SW480 (cell line): ENCODE measurements around the gene ITPKB.
"Not testable (repeated sequence)": the region's sequence is repeated elsewhere in the genome, so short reads cannot be mapped to it uniquely, and the experiment has no call there.

Source experiments
- DNase-seq: peaks from one replicate; pipeline ENCODE4 v3.0.0-alpha.2; 2016; ENCODE audit warnings: low spot score

Gene ITPKB

DNA sequence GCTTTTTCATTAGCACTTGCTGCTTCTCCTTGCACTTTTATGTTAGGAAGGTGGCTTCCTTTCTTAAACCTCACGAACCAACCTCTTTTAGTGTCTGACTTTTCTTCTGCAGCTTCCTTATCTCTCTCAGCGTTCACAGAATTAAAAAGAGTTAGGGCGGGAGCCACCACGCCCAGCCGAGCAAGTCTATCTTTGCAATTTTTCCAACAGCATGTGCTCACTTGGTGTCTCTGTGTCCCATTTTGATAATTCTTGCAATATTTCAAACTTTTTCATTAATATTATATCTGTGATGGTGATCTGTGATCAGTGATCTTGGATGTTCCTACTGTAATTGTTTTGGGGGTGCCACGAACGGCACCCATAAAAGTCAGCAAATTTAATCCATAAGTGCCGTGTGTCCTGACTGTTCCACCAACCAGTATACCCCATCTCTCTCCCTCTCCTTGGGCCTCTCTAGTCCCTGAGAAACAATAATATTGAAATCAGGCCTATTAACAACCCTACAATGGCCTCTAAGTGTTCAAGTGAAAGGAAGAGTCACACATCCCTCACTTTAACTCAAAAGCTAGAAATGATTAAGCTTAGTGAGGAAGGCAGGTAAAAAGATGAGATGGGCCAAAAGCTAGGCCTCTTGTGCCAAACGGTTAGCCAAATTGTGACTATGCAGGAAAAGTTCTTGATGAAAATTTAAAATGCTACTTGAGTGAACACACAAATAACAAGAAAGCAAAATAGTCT lies 15.9 kb upstream of the ITPKB start:
- no peak for DNase-seq

GRCh38 chr1:226754097-226754496 lies 15.0 kb upstream of the ITPKB start:
- DNase-seq, result no peak

GRCh38 chr1:226751703-226752102 lies 12.6 kb upstream of the ITPKB start:
- DNase-seq, result no peak

- DNase-seq, result no peak
Measured at GRCh38 chr1:226751214-226751613, 12.1 kb upstream of the ITPKB start.

DNA sequence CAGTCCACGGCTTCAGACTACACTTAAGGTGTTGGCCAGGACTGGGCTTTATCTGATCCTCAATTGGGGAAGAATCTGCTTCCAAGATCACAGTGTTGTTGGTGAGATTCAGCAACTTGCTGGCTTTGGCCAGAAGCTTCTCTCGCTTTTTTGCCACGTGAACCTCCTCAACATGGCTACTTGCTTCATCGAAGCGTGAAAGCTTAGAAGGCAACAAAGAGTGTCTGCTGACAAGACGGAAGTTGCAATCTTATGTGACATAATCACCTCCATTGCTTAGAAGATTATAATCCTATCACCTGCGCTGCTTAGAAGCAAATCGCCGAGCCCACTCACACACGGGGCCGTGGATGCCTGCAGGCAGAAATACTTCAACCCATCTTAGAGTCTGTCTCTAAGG lies 10.4 kb upstream of the ITPKB start:
- DNase-seq, result no peak

GRCh38 chr1:226748306-226748705 lies 9.2 kb upstream of the ITPKB start:
- no peak for DNase-seq

- not testable (repeated sequence) for DNase-seq
Measured at GRCh38 chr1:226747519-226748263, 8.6 kb upstream of the ITPKB start.

DNA sequence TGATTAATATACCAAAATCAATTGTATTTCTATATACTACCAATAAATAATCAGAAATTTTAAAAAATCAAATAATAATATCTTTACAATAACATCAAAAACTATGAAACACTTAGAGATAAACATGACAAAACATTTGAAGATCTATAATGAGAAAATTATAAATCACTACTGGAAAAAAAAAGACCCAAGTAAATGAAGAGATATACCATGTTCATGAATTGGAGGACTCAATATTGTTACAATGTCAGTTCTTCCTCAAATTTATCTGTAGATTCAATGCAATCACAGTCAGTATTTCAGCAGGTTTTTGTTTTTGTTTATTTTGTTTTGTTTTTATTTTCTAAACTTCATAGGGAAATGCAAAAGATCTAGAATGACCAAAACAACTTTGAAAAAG lies 4.2 kb upstream of the ITPKB start:
- DNase-seq, result no peak

DNA sequence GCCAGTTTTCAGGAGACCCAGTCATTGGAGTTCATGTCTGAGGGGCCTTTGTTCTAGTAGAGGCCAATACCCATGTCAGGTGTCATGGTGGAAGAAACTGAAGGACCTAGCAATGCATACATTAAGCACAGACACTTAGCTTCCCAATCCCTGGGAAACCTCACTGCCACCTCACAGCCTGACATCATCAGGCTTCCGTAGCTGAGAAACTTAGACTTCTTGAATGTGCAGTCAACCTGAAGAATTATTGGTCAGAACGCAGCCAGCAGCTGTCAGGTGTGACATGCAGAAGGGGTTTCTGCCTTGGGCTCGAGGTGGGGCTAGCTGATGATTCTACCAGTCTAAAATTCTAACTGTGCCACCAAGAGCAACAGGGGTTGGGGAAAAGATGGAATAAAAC lies 1.9 kb upstream of the ITPKB start:
- no peak for DNase-seq

- no peak for DNase-seq
Measured at GRCh38 chr1:226739696-226740065, 599 bp upstream of the ITPKB start.

GRCh38 chr1:226738421-226738994 lies 574 bp downstream of the ITPKB start:
- peak; percentile 57 for DNase-seq

DNA sequence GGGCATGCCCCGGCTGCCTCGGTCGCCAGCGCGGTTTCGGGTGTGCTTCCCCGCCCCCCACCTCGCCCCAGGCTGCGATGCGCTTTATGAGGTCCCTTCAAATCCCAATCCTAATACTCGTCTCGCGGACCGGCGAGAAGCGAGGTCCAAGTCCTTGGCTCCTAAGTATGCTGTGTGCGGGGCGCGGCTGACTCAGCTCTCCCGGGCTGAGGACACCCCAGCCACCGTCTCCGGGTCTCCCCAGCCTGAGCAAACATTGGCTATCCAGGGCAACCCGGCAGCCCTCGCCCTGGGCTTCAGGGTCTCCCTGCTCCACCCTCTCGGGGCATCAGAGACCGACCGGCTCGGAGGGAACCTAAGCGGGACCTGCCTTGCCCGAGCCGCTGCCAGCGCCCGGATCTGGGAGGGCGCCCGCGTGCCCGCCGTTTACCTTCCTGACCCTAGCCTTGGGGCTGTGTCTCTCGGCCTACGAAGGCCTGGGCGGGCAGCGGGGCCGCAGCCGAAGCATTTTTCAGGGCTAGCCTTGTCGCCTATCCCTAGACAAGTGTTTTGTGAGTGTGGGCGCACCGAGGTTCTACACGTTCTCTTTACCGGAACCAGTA lies 1.2 kb downstream of the ITPKB start:
- DNase-seq, result peak; percentile 60

GRCh38 chr1:226736908-226737818 lies 1.9 kb downstream of the ITPKB start:
- peak; percentile 25 for DNase-seq

GRCh38 chr1:226736001-226736907 lies 2.8 kb downstream of the ITPKB start:
- DNase-seq, result no peak

DNA sequence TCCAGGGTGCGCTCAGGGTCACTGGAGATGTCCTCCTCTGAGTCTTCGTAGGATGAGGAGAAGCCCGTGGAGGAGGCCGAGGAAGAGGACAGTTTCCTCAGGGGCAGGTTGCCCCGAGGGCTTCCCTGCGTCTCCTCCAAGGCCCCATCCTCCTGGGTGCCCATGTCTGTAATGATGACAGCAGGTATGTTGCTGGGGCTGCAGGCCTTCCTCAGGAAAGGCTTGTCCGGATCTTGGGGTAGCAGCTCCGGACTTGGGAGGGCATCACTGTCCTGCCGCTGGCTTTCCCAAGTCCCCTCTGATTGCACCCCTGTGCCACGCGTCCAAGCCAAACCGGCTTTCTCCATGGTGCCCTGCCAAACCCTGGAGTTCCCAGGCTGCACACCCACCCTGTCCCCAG lies 3.5 kb downstream of the ITPKB start:
- DNase-seq, result no peak

GRCh38 chr1:226734611-226735153 lies 4.4 kb downstream of the ITPKB start:
- DNase-seq, result no peak

- no peak for DNase-seq
Measured at GRCh38 chr1:226733876-226734275, 5.2 kb downstream of the ITPKB start.

- no peak for DNase-seq
Measured at GRCh38 chr1:226733304-226733703, 5.8 kb downstream of the ITPKB start.

GRCh38 chr1:226732856-226733291 lies 6.2 kb downstream of the ITPKB start:
- DNase-seq, result no peak

DNA sequence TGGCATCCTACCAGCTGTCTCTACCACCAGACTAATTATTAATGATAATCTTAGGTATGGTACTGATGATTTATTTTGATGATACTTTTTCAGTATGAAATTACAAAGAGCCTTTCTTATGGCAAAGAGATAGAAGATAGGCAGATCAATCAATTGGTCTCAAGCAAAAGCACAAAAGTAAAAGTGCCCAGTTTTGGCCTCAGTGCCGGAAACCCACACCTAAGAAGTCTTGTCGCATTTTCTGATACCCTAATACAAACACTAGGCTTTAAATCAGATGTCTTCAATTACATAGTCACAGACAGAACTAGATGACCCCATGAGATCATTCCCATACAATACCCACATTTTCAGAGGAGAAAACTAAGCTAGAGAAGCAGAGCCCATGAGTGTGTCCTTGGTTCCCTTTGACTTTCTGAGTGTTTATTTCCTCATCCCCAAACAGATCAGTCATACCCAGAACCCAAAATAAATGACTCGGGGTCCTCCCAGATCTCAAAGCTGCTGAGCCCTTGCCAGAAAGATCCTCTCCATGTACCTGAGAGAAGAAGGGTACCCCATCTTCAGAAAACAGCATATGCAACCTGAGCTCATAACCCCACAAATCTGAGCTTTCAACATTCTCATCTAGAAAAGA lies 7.7 kb downstream of the ITPKB start:
- no peak for DNase-seq
